ENCODE measurements around the gene SCLY. TPM values are rescaled to one million over a fixed set of nuclear protein-coding genes. Genes with fewer than 3 reads are reported as not detected.

SCLY gene
- total and polyA plus RNA-seq, 2 experiments from 2014 or later, result 16.6 to 25.2 TPM

DNA sequence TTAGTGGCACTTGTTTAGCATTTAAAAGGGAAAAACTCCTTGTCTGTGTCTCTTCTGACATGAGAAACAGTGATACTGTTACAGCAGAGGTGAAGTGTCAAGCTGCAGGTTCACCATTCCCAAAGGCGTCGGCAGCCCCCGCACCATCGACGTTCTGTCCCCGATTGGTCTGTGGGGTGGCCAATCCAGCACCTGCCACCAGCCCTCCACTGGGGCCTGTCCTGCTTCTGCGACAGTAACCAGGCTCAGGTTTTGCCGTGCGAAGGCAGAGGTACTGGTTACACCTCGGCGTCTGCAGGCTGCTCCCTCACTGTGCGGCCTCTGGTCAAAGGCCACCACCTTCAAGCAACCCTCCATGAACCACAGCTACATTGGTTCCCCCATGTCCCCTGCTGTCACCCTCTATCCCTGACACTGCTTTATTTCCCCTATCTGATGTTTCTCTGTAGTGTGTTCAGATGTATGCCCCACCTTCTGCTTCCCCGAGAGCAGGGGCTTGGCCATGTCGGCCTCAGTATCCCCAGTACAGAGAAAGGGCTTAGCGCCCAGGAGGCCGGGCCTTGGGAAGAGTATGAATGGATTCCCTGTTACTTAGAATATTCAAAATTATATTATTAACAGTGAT, 30.7 kb downstream of the SCLY start:
- no peaks in the 10 kb centered on the region for H3K27me3 ChIP-seq
- no peaks in the 10 kb centered on the region for H3K36me3 ChIP-seq
- DNase-seq (ENCODE audit: low read depth in 1 of 2, low spot score in 1 of 2), result no peak
- peak overlapping the region; percentile 77 for H3K27ac ChIP-seq
- H3K4me3 ChIP-seq, result no peak overlapping the region
- H3K9me3 ChIP-seq (ENCODE audit: low read depth), result no peaks in the 10 kb centered on the region
- H3K4me1 ChIP-seq (ENCODE audit: low read depth), result peaks cover 6% of the 10 kb centered on the region
- TF ChIP-seq CTCF (IDR thresholded peaks at IDR 0.05; ENCODE audit: low read depth, low read length), result no peak

GRCh38 chr2:238092486-238093035, 31.8 kb downstream of the SCLY start:
- DNase-seq (ENCODE audit: low read depth in 1 of 2, low spot score in 1 of 2), result no peak
- TF ChIP-seq CTCF (IDR thresholded peaks at IDR 0.05; ENCODE audit: low read depth, low read length), result no peak
- no peak overlapping the region for H3K27ac ChIP-seq
- H3K9me3 ChIP-seq (ENCODE audit: low read depth), result no peaks in the 10 kb centered on the region
- peaks cover 6% of the 10 kb centered on the region for H3K4me1 ChIP-seq (ENCODE audit: low read depth)
- no peaks in the 10 kb centered on the region for H3K36me3 ChIP-seq
- no peak overlapping the region for H3K4me3 ChIP-seq
- no peaks in the 10 kb centered on the region for H3K27me3 ChIP-seq

- H3K4me3 ChIP-seq, result no peak overlapping the region
- no peak overlapping the region for H3K27ac ChIP-seq
- no peaks in the 10 kb centered on the region for H3K27me3 ChIP-seq
- no peaks in the 10 kb centered on the region for H3K36me3 ChIP-seq
- no peak for TF ChIP-seq CTCF (IDR thresholded peaks at IDR 0.05; ENCODE audit: low read depth, low read length)
- H3K9me3 ChIP-seq (ENCODE audit: low read depth), result no peaks in the 10 kb centered on the region
- no peak for DNase-seq (ENCODE audit: low read depth in 1 of 2, low spot score in 1 of 2)
- peaks cover 6% of the 10 kb centered on the region for H3K4me1 ChIP-seq (ENCODE audit: low read depth)
Observed at GRCh38 chr2:238093181-238094140, 32.7 kb downstream of the SCLY start.

- H3K27me3 ChIP-seq, result no peaks in the 10 kb centered on the region
- no peaks in the 10 kb centered on the region for H3K36me3 ChIP-seq
- no peaks in the 10 kb centered on the region for H3K9me3 ChIP-seq (ENCODE audit: low read depth)
- DNase-seq (ENCODE audit: low read depth in 1 of 2, low spot score in 1 of 2), result no peak
- no peak overlapping the region for H3K27ac ChIP-seq
- peaks cover 6% of the 10 kb centered on the region for H3K4me1 ChIP-seq (ENCODE audit: low read depth)
- no peak overlapping the region for H3K4me3 ChIP-seq
- TF ChIP-seq CTCF (IDR thresholded peaks at IDR 0.05; ENCODE audit: low read depth, low read length), result no peak
Observed at GRCh38 chr2:238094438-238095022, 33.7 kb downstream of the SCLY start.

- TF ChIP-seq CTCF (IDR thresholded peaks at IDR 0.05; ENCODE audit: low read depth, low read length), result no peak
- Histone ChIP-seq H3K36me3 (no peaks in the 10 kb centered on the region), H3K27ac (no peak overlapping the region), H3K4me1 (ENCODE audit: low read depth) (peaks cover 6% of the 10 kb centered on the region), H3K4me3 (no peak overlapping the region), H3K27me3 (no peaks in the 10 kb centered on the region), H3K9me3 (ENCODE audit: low read depth) (no peaks in the 10 kb centered on the region)
- no peak for DNase-seq (ENCODE audit: low read depth in 1 of 2, low spot score in 1 of 2)
Observed at GRCh38 chr2:238095143-238095542, 34.3 kb downstream of the SCLY start.
